Measurements from ENCODE around the gene LCN1. TPM values are rescaled to one million over a fixed set of nuclear protein-coding genes. Genes with fewer than 3 reads are reported as not detected.

The LCN1 gene
- total RNA-seq, 5 donors from 2014 or later (not counting 1 experiment from before 2014, with no cell fraction given): not detected

DNA sequence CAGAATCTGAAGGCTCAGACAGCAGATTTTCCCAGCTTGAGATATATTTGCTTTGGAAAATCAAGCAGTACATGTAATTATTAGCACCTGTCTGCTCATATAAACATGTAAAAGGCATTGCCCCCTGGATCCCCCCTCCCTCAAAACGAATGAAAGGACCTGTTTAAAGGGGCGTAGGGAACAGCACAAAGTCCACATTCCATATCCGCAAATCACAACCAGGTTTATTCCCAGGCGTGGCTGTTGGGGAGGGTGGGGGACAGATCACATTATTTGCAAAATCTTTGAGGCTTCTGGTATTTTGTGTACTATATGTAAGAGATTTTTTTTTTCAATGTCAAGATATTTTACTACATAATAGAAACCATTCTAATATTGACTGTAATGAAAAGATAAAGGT is 29.5 kb upstream of the LCN1 start:
- no peaks in the 10 kb centered on the region for H3K36me3 ChIP-seq (ENCODE audit: control insufficient read depth in 2 of 2, extremely low read depth in 1 of 2, insufficient read depth in 1 of 2, low read length in 1 of 2)
- H3K4me3 Mint-ChIP-seq: no peak overlapping the region
- no peak for ATAC-seq (replicated peaks in 1 of 4)
- no peaks in the 10 kb centered on the region for H3K9me3 Mint-ChIP-seq
- no peak for DNase-seq
- CTCF ChIA-PET: no interaction called here
- no peak overlapping the region for H3K4me3 ChIP-seq (ENCODE audit: control insufficient read depth in 1 of 2, extremely low read depth in 1 of 2, low read length in 1 of 2)
- H3K36me3 Mint-ChIP-seq: no peaks in the 10 kb centered on the region
- H3K27me3 ChIP-seq (replicated peaks in 1 of 2; ENCODE audit: control insufficient read depth in 2 of 2, extremely low read depth in 1 of 2, insufficient read depth in 2 of 2, low read length in 1 of 2): peaks cover 0 to 16% of the 10 kb centered on the region in 2 experiments
- H3K27me3 Mint-ChIP-seq: peaks cover 5 to 16% of the 10 kb centered on the region in 2 donors
- H3K27ac ChIP-seq (ENCODE audit: low read length): no peak overlapping the region
- H3K4me1 Mint-ChIP-seq: no peaks in the 10 kb centered on the region
- H3K9me3 ChIP-seq: no peaks in the 10 kb centered on the region
- H3K4me1 ChIP-seq (ENCODE audit: control insufficient read depth in 1 of 2, extremely low read depth in 1 of 2, insufficient read depth in 2 of 2, low read length in 2 of 2): no peaks in the 10 kb centered on the region
- whole genome bisulfite sequencing (ENCODE audit: insufficient coverage): no CpG with 5 or more reads among the region's 4 CpGs
- POLR2A ChIA-PET: no interaction called here
- no peak overlapping the region for H3K27ac Mint-ChIP-seq

DNA sequence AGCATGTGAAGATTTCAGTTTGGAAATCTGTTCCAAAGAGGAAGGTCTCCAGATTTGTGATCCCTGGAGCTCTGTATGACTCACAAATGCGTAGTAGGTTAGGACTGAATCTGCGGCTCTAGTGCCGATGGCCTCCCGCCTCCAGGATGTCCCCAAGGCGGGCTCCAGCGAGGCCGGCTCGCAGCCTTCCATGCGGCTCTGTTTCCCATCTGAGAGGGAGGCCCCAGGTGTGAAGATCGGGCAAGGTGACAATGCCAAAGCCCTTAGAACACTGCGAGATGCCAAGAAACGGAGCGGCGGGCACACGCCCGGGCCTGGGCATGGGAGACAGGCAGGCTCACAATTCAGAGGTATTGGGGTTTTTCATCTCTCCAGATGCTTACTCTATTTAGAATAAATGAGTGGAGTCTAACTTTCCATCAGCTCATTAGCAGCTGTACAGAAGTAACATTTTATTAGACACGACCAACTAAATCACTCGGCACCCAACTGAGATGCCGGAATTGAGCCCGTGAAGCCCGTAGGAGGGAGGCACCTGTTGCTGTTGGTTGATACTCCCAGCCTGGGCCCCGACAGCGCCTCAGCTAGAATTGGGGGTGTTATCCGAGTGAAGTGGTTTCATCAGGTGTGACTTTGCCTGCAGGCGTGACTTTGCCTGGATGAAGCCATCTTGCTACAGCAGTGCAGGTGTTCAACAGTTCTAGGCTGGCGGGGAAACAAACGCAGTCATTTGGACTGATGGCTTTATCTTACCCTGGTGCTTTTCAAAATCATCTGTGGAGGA is 28.2 kb upstream of the LCN1 start:
- Histone ChIP-seq H3K4me3 (ENCODE audit: control insufficient read depth in 1 of 2, extremely low read depth in 1 of 2, low read length in 1 of 2) (no peak overlapping the region), H3K4me1 (ENCODE audit: control insufficient read depth in 1 of 2, extremely low read depth in 1 of 2, insufficient read depth in 2 of 2, low read length in 2 of 2) (no peaks in the 10 kb centered on the region), H3K27ac (ENCODE audit: low read length) (no peak overlapping the region), H3K36me3 (ENCODE audit: control insufficient read depth in 2 of 2, extremely low read depth in 1 of 2, insufficient read depth in 1 of 2, low read length in 1 of 2) (no peaks in the 10 kb centered on the region), H3K27me3 (replicated peaks in 1 of 2; ENCODE audit: control insufficient read depth in 2 of 2, extremely low read depth in 1 of 2, insufficient read depth in 2 of 2, low read length in 1 of 2) (peaks cover 0 to 20% of the 10 kb centered on the region in 2 experiments), H3K9me3 (no peaks in the 10 kb centered on the region)
- DNase-seq: no peak
- no peaks in the 10 kb centered on the region for H3K4me1 Mint-ChIP-seq
- no peak for ATAC-seq (replicated peaks in 1 of 4)
- H3K27me3 Mint-ChIP-seq: peaks cover 5 to 16% of the 10 kb centered on the region in 2 donors
- CTCF ChIA-PET: no interaction called here
- no peaks in the 10 kb centered on the region for H3K9me3 Mint-ChIP-seq
- H3K36me3 Mint-ChIP-seq: no peaks in the 10 kb centered on the region
- 71% methylated on average over 20 of the region's 27 CpGs for WGBS (ENCODE audit: insufficient coverage)
- no peak overlapping the region for H3K4me3 Mint-ChIP-seq
- POLR2A ChIA-PET: no interaction called here
- H3K27ac Mint-ChIP-seq: no peak overlapping the region

GRCh38 chr9:135494791-135495559 is 26.3 kb upstream of the LCN1 start:
- CTCF ChIA-PET: no interaction called here
- 80% methylated on average over 21 of the region's 30 CpGs for WGBS (ENCODE audit: insufficient coverage)
- no peak overlapping the region for H3K4me3 Mint-ChIP-seq

GRCh38 chr9:135498381-135499126 is 22.7 kb upstream of the LCN1 start:
- Mint-ChIP-seq H3K27ac (no peak overlapping the region), H3K36me3 (peaks cover 11% of the 10 kb centered on the region), H3K4me1 (peaks cover 19 to 27% (median 24%) of the 10 kb centered on the region in 3 donors), H3K27me3 (peaks cover 5% of the 10 kb centered on the region in 2 donors), H3K4me3 (peak overlapping the region; percentile 86 to 92 (median 89)), H3K9me3 (no peaks in the 10 kb centered on the region)
- H3K27ac ChIP-seq (ENCODE audit: low read length): no peak overlapping the region
- no peaks in the 10 kb centered on the region for H3K9me3 ChIP-seq
- H3K4me1 ChIP-seq (ENCODE audit: control insufficient read depth in 1 of 2, extremely low read depth in 1 of 2, insufficient read depth in 2 of 2, low read length in 2 of 2): peaks cover 5 to 32% of the 10 kb centered on the region in 2 experiments
- ATAC-seq (replicated peaks in 1 of 4): no peak
- ChIA-PET CTCF (no interaction called here), POLR2A (no interaction called here)
- DNase-seq: no peak
- H3K27me3 ChIP-seq (replicated peaks in 1 of 2; ENCODE audit: control insufficient read depth in 2 of 2, extremely low read depth in 1 of 2, insufficient read depth in 2 of 2, low read length in 1 of 2): peaks cover 0 to 17% of the 10 kb centered on the region in 2 experiments
- no peak overlapping the region for H3K4me3 ChIP-seq (ENCODE audit: control insufficient read depth in 1 of 2, extremely low read depth in 1 of 2, low read length in 1 of 2)
- 91% methylated on average over 13 of the region's 15 CpGs for WGBS (ENCODE audit: insufficient coverage)
- peaks cover 5 to 17% of the 10 kb centered on the region in 2 donors for H3K36me3 ChIP-seq (ENCODE audit: control insufficient read depth in 2 of 2, extremely low read depth in 1 of 2, insufficient read depth in 1 of 2, low read length in 1 of 2)

More at GRCh38 chr9:135494791-135495559, 26.3 kb upstream of the LCN1 start:
- Histone ChIP-seq H3K4me3 (ENCODE audit: control insufficient read depth in 1 of 2, extremely low read depth in 1 of 2, low read length in 1 of 2) (no peak overlapping the region), H3K9me3 (no peaks in the 10 kb centered on the region), H3K27me3 (replicated peaks in 1 of 2; ENCODE audit: control insufficient read depth in 2 of 2, extremely low read depth in 1 of 2, insufficient read depth in 2 of 2, low read length in 1 of 2) (peaks cover 0 to 28% of the 10 kb centered on the region in 2 experiments), H3K36me3 (ENCODE audit: control insufficient read depth in 2 of 2, extremely low read depth in 1 of 2, insufficient read depth in 1 of 2, low read length in 1 of 2) (no peaks in the 10 kb centered on the region), H3K27ac (ENCODE audit: low read length) (no peak overlapping the region), H3K4me1 (ENCODE audit: control insufficient read depth in 1 of 2, extremely low read depth in 1 of 2, insufficient read depth in 2 of 2, low read length in 2 of 2) (peaks cover 0 to 10% of the 10 kb centered on the region in 2 experiments)
- H3K9me3 Mint-ChIP-seq: no peaks in the 10 kb centered on the region
- peak in 1 of 35 experiments; percentile 1 for DNase-seq
- no peak overlapping the region for H3K27ac Mint-ChIP-seq
- no peaks in the 10 kb centered on the region for H3K36me3 Mint-ChIP-seq
- POLR2A ChIA-PET: no interaction called here
- peaks cover 6 to 7% (median 6%) of the 10 kb centered on the region in 3 donors for H3K4me1 Mint-ChIP-seq
- peaks cover 5 to 16% of the 10 kb centered on the region in 2 donors for H3K27me3 Mint-ChIP-seq
- ATAC-seq (replicated peaks in 1 of 4): no peak

GRCh38 chr9:135499326-135500070 is 21.7 kb upstream of the LCN1 start:
- Mint-ChIP-seq H3K4me1 (peaks cover 21 to 32% (median 28%) of the 10 kb centered on the region in 3 donors), H3K27me3 (peaks cover 5% of the 10 kb centered on the region in 2 donors), H3K9me3 (no peaks in the 10 kb centered on the region), H3K27ac (no peak overlapping the region), H3K36me3 (peaks cover 16% of the 10 kb centered on the region), H3K4me3 (peak overlapping the region; percentile 86 to 92 (median 89))
- peak overlapping the region; percentile 88 to 99 for H3K4me3 ChIP-seq (ENCODE audit: control insufficient read depth in 1 of 2, extremely low read depth in 1 of 2, low read length in 1 of 2)
- peaks cover 5 to 35% of the 10 kb centered on the region in 2 experiments for H3K4me1 ChIP-seq (ENCODE audit: control insufficient read depth in 1 of 2, extremely low read depth in 1 of 2, insufficient read depth in 2 of 2, low read length in 2 of 2)
- H3K9me3 ChIP-seq: no peaks in the 10 kb centered on the region
- peaks cover 0 to 17% of the 10 kb centered on the region in 2 experiments for H3K27me3 ChIP-seq (replicated peaks in 1 of 2; ENCODE audit: control insufficient read depth in 2 of 2, extremely low read depth in 1 of 2, insufficient read depth in 2 of 2, low read length in 1 of 2)
- POLR2A ChIA-PET: no interaction called here
- 2% methylated on average over 54 of the region's 58 CpGs for WGBS (ENCODE audit: insufficient coverage)
- H3K27ac ChIP-seq (ENCODE audit: low read length): no peak overlapping the region
- ATAC-seq (replicated peaks in 1 of 4) (peak; percentile 46 to 77 (median 62)), DNase-seq (peak; percentile 61 to 92 (median 82))
- CTCF ChIA-PET: interaction anchor here in 1 of 2 donors (0.6 kb wide), 1 partner anchor 1043 kb away, joined by 3 read pairs; no protein-coding TSS in a partner anchor
- H3K36me3 ChIP-seq (ENCODE audit: control insufficient read depth in 2 of 2, extremely low read depth in 1 of 2, insufficient read depth in 1 of 2, low read length in 1 of 2): peaks cover 13 to 26% of the 10 kb centered on the region in 2 donors
